ENCODE results near the gene SMCO4.
"Not testable (repeated sequence)": the region's sequence is repeated elsewhere in the genome, so short reads cannot be mapped to it uniquely, and the experiment has no call there.

The SMCO4 gene, protein sequence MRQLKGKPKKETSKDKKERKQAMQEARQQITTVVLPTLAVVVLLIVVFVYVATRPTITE

DNA sequence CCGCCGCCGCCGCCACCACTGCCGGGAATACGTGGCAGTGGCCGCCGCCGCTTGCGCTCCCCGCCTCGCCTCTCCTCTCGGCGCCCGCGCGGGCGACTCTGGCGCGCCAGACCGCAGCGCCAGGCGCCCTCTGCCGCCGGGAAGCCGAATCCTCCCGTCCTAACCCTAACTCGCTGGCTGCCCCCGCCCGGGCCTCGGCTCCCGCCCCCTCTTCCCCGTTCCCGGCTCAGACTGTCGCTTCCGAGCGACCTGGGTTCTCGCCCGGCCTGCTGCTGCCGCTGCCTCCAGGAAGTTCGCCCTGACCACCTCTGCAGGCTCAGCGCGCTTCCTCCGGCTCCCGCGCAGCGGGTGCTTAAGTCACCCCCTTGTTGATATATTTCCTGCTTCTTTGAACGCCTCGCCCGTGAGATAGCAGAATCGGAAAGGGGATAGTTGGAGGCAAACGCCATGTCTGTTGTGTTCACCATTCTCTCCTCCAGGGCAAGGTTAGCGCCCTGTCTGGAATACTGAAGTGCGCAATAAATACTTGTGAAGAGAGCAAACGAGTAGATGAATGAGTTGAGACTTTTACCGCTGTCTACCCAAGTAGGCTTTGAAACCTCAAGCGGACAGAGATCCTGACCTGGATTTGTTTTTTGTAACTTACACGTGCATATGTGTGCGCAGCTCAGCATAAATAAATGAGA lies at the start of gene SMCO4:
SMCO4 (minus strand) TSS at position 100 of the 686 bp plus-strand sequence. CDS start 64,202 bp downstream, outside the sequence.
- DNase-seq (ENCODE audit: low spot score): peak; percentile 85

DNA sequence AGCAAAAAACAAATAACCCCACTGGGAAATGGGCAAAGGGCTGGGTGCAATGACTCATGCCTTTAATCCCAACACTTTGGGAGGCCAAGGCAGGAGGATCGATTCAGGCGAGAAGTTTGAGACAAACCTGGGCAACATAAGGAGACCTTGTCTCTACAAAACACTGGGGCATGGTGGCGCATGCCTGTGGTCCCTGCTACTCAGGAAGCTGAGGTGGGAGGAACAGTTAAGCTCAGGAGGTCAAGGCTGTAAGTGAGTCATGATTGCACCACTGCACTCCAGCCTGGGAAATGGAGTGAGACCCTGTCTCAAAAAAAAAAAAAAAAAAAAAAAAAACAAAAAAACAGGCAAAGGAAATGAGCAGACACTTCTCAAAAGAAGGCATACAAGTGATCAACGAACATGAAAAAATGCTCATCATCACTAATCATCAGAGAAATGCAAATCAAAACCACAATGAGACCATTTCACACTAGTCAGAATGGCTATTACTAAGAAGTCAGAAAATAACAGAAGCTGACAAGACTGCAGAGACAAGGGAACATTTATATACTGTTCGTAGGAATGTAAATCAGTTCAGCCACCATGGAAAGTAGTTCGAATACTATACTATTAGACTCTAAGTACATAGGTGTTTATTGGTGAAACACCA lies 48.2 kb upstream of the SMCO4 start:
- DNase-seq (ENCODE audit: low spot score): no peak

DNA sequence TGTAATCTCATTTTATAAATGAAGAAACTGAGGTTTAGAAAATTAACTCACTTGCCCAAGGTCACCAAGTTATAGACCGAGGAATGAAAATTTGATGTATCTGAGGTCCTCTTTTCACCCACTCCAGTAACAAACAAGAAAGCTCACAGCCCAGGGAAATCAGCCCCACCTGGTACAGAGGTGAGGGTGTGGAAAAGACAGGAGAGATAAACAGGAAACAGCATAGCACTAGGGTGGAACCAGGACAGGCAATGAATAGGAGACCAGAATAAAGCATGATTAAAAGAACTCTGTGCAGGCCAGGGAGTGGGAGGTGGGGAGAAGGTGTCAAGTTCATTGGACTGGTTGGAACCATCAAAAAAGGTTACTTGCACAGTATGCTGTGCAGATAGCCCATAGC lies 46.2 kb upstream of the SMCO4 start:
- DNase-seq (ENCODE audit: low spot score): no peak

DNA sequence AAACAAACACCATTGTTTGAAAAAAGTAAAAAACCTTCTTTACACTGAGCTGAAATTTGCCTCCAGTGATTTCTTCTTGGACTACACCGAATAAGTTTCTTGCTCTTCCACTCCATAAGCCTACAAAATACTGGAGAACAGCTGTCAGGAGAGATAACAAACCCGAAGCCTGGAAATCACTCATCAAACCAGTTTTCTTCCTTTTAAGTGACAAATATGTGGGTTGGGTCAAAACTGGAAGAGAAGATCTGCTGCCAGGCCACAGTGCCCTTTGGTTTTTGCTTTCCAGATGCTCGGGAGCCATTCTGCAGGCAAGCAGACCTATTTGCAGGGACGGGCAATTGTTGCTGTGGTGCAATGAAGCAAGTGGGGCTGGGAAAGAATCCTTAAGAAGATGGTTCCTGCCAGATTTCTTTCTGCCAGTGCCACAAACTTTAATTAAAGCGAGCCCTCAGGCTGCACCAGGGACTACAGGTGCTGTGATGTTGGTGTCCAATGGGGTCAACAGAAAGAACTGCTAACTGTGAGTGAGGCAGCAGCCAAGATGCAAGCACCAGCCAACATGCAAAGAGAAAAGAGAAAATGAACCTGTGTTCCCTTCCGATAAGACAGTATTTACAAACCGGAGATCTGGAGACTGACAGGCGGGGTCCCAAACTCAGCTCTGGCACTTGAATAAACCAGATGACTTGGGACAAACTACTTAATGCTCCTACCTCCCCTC lies 44.8 kb upstream of the SMCO4 start:
- no peak for DNase-seq (ENCODE audit: low spot score)

DNA sequence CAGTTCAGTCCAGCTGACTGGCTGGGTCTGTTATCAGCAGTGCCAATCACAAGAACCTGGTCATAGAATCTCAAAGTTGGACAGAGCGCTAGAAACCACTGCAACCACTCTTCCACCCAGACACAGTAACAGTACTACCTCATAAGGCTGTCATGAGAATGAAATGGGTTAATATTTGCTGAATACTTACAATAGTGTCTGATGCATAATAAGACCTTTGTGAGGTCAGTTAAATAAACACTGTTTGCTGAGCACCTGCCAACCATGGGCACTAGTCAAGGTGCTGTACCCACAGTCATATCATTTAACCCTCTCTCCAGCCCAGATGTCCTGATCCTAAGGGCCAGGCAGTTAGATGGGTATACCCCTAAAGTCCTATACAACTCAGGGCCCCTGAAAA lies 44.2 kb upstream of the SMCO4 start:
- DNase-seq (ENCODE audit: low spot score): not testable (repeated sequence)

DNA sequence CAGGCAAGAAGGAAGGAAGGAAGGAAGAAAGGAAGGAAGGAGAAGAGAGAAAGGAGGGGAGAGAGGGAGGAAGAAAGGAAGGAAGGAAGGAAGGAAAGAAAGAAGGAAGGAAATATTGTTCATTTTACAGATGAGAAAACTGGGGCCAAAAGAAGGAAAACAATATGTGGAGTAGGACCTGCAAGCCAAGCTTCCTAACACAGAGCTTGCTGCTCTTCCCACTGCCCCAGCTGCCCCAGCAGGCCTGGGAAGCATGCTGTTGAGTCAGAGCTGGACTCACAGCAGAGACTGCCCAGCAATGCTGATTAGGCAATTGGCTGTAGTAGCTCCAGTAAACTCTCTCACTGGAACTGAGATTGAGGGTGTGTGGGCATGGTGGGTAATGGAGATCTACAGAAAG lies 42.6 kb upstream of the SMCO4 start:
- no peak for DNase-seq (ENCODE audit: low spot score)

DNA sequence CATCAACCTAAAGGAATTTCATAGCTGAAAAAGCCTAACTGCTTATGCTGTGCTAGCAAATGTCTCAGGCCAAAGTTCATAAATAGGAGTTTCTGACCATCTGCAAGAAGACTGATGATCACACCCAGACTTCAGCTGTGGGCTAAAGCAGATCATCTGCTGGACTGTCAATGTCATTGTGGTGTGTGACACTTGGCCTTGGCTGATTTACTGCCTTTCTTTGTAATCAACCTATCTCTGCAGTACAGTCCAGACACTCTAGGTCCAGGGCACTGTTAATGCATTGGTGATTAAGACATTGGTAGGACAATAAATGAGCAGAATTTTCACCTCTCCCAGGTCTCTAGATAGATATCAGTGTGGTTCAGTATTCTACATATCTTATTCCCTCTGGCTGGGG lies 40.3 kb upstream of the SMCO4 start:
- no peak for DNase-seq (ENCODE audit: low spot score)

DNA sequence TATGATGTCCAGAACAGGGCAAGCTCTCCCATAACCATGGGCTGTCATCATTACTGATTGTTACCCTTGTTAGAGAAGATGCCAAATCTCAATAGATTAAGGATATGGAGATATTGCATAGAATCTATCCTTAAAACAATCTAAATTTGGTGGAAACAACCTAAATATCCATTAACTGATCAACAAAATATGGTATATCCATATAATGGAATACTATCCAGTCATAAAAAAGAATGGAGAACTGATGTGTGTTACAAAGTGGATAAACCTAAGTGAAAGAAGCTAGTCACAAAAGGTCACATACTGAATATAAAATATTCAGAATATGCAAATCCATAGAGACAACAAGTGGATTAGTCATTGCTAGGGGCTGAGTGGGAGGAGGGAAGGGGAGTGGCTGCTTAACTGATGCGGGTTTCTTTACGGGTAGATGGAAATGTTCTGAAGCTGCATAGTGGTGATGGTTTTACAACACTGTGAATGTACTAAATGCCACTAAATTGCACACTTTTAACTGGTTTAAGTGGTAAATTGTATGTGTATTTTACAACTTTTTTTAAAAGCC lies 36.1 kb upstream of the SMCO4 start:
- no peak for DNase-seq (ENCODE audit: low spot score)

DNA sequence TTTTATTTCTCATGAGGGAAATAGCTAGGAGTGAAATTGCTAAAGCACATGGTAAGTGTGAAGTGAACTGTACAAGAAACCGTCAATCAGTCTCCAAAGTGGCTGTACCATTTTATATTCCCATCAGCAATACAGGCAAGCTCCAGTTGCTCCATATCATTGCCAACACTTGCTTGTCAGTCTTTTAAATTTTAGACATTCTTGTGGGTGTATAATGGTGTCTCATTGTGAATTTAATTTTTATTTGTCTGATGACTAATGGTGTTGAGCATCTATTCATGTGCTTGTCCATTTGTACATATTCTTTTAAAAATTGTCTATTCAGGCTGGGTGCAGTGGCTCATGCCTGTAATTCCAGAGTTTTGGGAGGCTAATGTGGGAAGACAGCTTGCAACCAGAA lies 34.1 kb upstream of the SMCO4 start:
- no peak for DNase-seq (ENCODE audit: low spot score)

DNA sequence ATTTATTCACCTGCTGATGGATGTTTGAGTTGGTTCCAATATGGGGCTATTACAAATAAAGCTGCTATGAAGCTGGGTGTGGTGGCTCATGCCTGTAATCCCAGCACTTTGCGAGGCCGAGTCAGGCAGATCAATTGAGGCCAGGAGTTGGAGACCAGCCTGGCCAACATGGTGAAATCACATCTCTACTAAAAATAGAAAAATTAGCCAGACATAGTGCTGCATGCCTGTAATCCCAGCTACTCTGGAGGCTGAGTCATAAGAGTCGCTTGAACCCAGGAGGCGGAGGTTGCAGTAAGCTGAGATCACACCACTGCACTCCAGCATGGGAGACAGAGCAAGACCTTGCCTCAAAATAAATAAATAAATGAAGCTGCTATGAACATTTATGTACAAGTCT lies 33.7 kb upstream of the SMCO4 start:
- DNase-seq (ENCODE audit: low spot score): not testable (repeated sequence)

DNA sequence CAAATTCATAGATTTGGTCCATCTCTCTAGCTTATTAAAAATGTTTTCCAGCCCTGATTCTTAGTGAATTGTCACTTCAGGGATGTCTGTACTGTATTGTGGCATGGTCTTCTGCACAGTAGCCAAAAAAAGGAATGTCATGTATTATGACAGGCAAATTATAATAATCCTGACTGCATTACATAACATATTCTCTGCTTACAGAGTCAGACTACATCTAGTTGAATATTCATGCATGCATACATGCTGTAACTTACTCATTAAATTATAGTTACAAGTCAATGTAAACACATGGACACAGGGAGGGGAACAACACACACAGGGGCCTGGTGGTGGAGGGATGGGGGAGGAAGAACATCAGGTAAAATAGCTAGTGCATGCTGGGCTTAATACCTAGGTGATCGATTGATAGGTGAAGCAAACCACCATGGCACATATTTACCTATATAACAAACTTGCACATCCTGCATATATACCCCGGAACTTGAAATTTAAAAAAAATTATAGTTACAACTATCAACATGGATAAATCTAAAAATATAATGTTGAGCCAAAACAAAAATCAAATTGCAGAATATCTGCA lies 31.5 kb upstream of the SMCO4 start:
- no peak for DNase-seq (ENCODE audit: low spot score)

DNA sequence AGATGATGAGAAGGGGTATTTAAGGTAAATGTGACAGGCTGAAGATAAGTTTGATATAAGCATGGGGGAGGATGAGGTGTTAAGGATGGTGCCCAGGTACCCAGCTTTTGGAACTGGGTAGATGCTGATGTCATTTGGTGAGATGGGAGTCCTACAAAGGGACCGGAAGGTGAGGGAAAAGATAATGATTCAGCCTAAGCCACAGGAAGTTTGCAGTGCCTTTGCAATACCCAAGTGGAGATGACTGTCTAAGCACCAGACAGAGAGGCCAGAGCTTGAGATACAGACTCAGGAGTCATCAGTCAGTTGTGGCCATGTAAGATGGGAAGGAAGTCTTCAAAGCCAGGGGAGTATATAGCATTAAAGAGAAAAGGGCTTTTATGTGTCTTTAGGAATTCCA lies 30.0 kb upstream of the SMCO4 start:
- DNase-seq (ENCODE audit: low spot score): no peak

DNA sequence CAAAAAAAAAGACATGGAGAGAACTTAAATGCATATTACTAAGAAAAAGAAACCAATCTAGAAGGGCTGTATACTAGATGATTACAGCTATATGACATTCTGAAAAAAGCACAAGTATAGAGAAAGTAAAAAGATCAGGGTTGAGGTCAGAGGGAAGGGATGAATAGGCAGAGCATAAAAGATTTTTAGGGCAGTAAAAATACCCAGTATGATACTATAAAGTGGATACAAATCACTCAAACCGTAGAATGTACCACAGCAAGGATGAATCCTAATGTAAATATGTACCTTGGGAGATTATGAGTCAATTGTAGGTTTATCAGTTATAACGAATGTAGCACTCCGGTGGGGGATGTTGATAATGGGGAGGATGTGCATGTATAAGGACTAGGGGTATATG lies 29.4 kb upstream of the SMCO4 start:
- no peak for DNase-seq (ENCODE audit: low spot score)

DNA sequence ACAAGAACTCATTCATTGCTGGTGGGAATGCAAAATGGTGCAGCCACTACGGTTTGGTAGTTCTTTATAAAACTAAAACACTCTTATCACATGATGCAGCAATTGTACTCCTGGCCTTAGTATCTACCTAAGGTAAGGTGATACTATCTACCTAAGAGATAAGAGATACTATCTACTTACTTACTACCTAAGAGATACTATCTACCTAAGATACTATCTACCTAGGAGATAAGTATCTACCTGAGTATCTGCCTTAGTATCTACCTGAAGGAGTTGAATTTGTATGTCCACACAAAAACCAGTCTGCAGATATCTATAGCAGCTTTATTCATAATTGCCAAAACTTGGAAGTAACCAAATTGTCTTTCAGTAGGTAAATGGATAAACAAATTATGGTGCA lies 29.0 kb upstream of the SMCO4 start:
- DNase-seq (ENCODE audit: low spot score): no peak

DNA sequence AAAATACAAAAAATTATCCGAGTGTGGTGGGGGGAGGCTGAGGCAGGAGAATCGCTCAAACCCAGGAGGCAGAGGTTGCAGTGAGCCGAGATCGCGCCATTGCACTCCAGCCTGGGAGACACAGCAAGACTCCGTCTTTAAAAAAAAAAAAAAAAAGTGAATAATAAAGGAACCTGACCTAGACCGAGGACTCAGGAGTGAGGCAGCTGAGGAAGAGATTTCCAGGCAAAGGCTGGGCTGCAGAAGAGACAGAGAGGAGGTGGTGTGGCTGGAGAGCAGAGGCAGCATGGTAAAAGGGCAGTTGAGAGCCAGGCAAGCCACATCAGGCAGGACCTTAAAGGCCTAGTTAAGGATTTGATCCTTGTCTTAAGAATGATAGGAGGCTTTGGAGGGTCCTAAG lies 28.4 kb upstream of the SMCO4 start:
- no peak for DNase-seq (ENCODE audit: low spot score)

DNA sequence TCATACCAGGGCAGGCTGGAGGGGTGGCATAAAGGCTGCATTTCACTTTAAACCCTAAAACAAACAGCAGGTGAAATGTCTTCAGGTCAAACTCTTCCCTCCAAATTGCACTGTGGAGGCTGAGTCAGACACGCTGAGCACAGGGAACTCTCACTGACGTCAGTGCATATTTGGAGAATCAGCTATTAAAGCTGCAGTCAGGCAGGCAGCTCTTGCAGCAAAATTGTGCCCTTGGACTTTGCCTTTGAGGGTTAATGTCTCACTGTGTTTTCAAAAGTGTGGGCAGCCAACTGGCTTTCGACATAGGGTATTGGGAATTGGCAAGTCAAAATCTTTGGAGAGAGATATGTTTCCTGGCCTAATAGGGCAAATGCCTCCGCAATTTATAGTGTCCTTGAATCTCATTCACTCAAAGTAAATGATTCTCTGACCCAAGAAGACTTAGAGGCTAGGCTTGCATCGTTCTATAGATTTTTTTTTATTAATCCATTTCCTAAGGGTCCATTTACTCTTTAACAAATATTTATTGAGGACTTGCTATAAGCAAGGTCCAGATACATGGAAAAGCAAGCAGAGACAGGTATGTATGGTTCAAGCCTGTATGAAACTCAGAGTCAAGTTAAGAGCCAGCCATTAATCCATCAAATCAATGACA lies 27.7 kb upstream of the SMCO4 start:
- no peak for DNase-seq (ENCODE audit: low spot score)

DNA sequence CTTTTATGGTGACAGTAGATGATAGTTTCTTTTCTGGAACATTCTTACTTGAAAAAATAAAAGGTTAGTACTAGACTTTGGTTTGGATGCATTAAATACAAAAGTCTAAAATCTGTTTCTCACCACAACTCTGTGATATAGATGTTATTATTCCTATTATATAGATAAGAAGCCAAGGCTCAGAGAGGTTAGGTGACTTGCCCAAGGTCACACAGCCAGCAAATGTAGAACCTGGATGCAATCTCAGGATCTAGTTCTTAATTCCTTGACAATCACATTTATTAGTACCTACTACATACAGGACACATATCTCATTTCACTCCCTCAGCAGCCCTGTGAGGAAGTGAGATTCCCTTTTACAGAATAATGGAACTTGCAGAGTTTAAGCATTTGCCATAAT lies 26.3 kb upstream of the SMCO4 start:
- DNase-seq (ENCODE audit: low spot score): no peak

DNA sequence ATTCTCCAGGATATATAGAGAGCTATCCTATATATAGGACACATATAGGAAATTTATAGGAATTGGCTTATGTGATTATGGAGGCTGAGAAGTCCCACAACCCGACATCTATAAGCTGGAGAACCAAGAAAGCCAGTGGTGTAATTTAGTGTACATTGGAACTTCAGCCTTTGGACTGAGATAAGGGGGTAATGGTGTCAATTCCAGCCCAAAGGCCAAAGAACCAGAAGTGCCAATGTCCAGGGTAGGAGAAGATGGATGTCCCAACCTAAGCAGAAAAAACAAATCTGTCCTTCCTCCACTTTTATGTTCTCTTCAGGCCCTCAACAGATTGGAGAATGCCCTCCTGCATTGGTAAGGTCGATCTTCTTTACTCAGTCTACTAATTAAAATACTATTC lies 25.5 kb upstream of the SMCO4 start:
- no peak for DNase-seq (ENCODE audit: low spot score)

DNA sequence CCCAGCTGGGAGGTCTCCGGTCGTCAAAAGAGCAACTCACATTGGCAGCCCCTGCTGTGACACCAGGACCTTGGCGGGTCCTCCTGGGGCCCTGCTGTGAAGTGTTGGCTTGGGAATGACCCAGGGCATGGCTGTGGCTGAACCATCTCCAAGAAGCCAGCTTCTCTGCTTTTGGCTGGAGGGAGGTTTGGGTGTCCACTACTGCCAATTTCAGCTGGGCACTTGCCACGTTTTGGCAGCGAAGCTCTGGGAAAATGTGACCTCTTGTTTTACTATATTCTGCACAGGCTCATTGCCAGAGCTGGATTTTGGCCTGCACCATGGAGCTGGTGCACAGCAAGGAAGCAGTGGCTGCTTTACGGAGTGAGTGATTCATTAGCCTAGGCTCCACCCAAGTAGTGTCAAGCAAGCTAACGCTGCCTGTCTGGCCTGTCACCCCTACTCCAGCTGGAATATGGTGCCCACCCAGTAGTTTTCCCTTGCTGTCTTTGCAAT lies 24.3 kb upstream of the SMCO4 start:
- peak; percentile 68 for DNase-seq (ENCODE audit: low spot score)

DNA sequence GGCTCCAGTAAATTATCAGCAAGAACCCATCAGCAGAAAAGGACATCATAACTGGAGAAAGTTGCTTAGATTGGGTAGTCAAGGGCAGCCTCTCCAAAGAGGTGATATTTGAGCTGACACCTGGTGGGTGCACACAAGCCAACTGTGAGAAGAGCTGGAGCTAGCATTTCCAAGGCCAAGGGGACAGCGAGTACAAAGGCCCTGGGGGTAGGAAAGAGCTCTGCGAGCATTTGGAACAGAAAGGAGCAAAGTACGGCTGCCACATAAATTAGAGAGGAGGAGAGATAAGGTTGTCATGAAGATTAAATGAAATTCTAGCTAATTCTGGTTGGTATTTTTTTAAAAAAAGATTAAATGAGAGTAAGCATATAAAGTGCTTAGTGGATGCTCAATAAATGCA lies 21.7 kb upstream of the SMCO4 start:
- DNase-seq (ENCODE audit: low spot score): no peak

DNA sequence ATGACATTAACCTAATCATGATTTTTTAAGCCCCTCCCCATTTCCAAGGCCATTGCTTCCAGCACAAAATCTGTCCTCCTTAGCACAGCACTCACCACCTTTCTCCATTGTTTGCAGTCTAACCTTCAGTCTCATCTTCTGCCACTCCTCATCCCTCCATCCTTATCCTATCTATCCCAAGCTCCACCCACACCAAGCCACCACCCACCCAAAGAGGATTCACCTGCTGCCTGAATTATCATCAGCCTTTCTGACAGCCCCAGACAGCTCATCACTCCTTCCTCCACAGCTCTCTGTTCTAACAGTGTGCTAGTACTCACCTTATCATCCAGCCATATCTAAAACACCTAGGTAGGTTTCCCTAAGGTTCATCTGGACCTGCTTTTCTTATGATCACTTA lies 20.7 kb upstream of the SMCO4 start:
- DNase-seq (ENCODE audit: low spot score): no peak

All from left forelimb (tissue), 1 donor.